ENCODE results near the gene SOX5. TPM values are rescaled to one million over a fixed set of nuclear protein-coding genes. Genes with fewer than 3 reads are reported as not detected.

The SOX5 gene
- total and polyA plus RNA-seq, 2 of the 8 experiments (the other 6 are each of a cell fraction or from before 2014, with no cell fraction given) = 2.2 to 2.6 TPM

DNA sequence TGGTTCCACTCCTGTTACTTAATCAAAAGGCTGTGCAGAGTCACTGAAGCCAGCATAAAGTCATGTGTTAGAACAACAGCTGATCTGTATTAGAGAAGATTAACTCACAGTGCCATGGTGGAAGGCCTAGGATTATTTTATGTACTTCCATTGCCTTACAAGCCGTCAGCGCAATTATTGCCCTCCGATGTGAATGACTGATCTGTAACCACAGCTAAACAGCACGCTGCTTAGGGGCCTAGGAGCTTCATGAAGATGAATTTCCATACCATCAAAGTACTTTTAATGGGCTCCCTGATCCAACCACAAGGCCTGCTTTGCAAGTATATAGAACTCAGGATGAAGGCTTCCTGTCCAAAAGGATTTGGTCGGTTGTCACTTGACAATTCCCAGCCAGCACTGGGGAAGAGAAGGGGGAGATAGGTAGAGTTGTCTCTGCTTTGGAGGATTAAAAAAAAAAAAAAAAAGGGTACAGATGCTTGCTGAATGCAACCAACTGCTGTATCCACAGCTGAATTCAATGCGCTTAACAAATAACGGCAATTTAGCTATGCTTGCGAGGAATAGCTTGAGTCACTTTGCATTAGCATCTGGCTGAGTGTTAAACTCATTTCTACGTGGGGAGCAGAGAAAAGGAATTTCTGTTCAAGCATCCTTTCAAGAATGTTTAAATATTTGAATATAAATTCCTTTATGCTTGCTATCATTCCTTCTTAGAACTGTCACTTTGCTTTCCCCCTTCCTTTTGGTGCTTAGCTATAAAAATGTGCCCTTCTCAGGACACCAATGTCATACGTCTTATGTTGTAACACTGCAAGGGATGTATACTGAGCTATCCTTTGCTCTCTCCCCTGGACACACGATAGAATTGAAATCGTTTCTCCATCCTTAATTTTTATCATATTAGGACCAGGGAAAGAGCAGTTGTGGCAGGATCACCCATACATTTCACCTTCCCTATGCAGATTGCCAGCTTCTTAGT is 387.8 kb downstream of the SOX5 start:
- Histone ChIP-seq H4K5ac (ENCODE audit: insufficient read length, low read depth, low read length) (peak overlapping the region; percentile 22), H2BK15ac (ENCODE audit: low read length) (no peak overlapping the region), H3K4me2 (ENCODE audit: insufficient read depth in 1 of 2, low read depth in 2 of 2, low read length in 2 of 2) (no peak overlapping the region; a peak in 1 of 4 replicates), H3K18ac (ENCODE audit: extremely low read depth, low read length) (no peak overlapping the region), H3K79me2 (ENCODE audit: control insufficient read depth in 1 of 2, insufficient read depth in 2 of 2, low read length in 2 of 2) (no peaks in the 10 kb centered on the region), H4K8ac (ENCODE audit: extremely low read depth, insufficient read depth, low read length) (no peak overlapping the region), H2AFZ (ENCODE audit: low read length) (peak overlapping the region; percentile 34; the same call in 1 of the 2 replicates), H2BK12ac (ENCODE audit: low read depth, low read length) (no peak overlapping the region), H3K56ac (replicated peaks; ENCODE audit: insufficient read length, low read depth, low read length) (no peak overlapping the region), H3K4me3 (ENCODE audit: extremely low read depth in 1 of 4, insufficient read depth in 2 of 4, low read depth in 3 of 4, low read length in 4 of 4) (no peak overlapping the region), H3K9ac (replicated peaks in 1 of 4; ENCODE audit: extremely low read depth in 1 of 4, low read depth in 3 of 4, low read length in 3 of 4) (no peak overlapping the region), H2BK20ac (ENCODE audit: low read length) (no peak overlapping the region), H3K23me2 (ENCODE audit: low read depth, low read length) (no peaks in the 10 kb centered on the region), H3K9me3 (ENCODE audit: insufficient read depth in 2 of 2, low read depth in 1 of 2, low read length in 1 of 2) (no peaks in the 10 kb centered on the region), H3K4me1 (replicated peaks in 1 of 4; ENCODE audit: control insufficient read depth in 3 of 4, insufficient read depth in 4 of 4, low read length in 3 of 4) (peaks cover 2 to 7% (median 4%) of the 10 kb centered on the region in 4 experiments; a peak in 5 of 7 replicates), H2BK5ac (ENCODE audit: low read depth, low read length) (no peak overlapping the region), H2BK120ac (replicated peaks; ENCODE audit: low read depth, low read length) (no peak overlapping the region), H3K27ac (ENCODE audit: low read depth, low read length) (no peak overlapping the region), H2AK5ac (ENCODE audit: low read depth, low read length) (no peak overlapping the region; the same call in 1 of the 2 replicates), H3K36me3 (ENCODE audit: control insufficient read depth in 2 of 4, insufficient read depth in 4 of 4, low read length in 3 of 4) (no peaks in the 10 kb centered on the region), H4K91ac (replicated peaks; ENCODE audit: insufficient read length, low read length) (no peak overlapping the region), H3K27me3 (replicated peaks in 1 of 4; ENCODE audit: control insufficient read depth in 3 of 4, extremely low read depth in 1 of 4, insufficient read depth in 3 of 4, low read length in 3 of 4) (no peaks in the 10 kb centered on the region), H3K23ac (ENCODE audit: insufficient read length) (no peak overlapping the region), H3K14ac (ENCODE audit: insufficient read length) (no peak overlapping the region), H3K4ac (replicated peaks; ENCODE audit: insufficient read length, low read depth, low read length) (no peak overlapping the region), H4K20me1 (replicated peaks in 1 of 2; ENCODE audit: control insufficient read depth in 1 of 2, insufficient read depth in 2 of 2, low read length in 2 of 2) (no peaks in the 10 kb centered on the region), H3K79me1 (ENCODE audit: low read depth, low read length) (no peaks in the 10 kb centered on the region)
- WGBS, 2 experiments (ENCODE audit: extremely low coverage in 1 of 2, insufficient coverage in 1 of 2, insufficient read length in 1 of 2, insufficient replicate concordance in 2 of 2, low coverage in 1 of 2, low lambda C conversion rate in 2 of 2, missing lambda C conversion rate in 1 of 2) = 74% methylated on average over 12 of the region's 12 CpGs; no CpG with 5 or more reads in 1 of the 2 experiments
- ChIA-PET POLR2A (ENCODE audit: partially characterized antibody) (interaction anchor here (0.5 to 0.6 kb wide), 2 partner anchors 8 to 449 kb away, joined by 3 read pairs; no protein-coding TSS in a partner anchor), CTCF (ENCODE audit: partially characterized antibody) (interaction anchor here (0.6 to 2.2 kb wide), 7 partner anchors 9 to 456 kb away, joined by 3 to 8 read pairs (median 3); no protein-coding TSS in a partner anchor)
- DNase-seq (ENCODE audit: low read depth in 1 of 2, low spot score in 2 of 2) (no peak), FAIRE-seq (no peak)
- TF ChIP-seq EP300 (IDR thresholded peaks at IDR 0.05; ENCODE audit: borderline replicate concordance in 1 of 2, low read depth in 2 of 2, low read length in 2 of 2) = no peak
- TF ChIP-seq YY1 (IDR thresholded peaks at IDR 0.05; ENCODE audit: low read depth, low read length) = no peak
- no peak for TF ChIP-seq TAF7 (optimal IDR thresholded peaks at IDR 0.05; ENCODE audit: borderline replicate concordance, low read depth, low read length)
- TF ChIP-seq BCL11A (IDR thresholded peaks at IDR 0.05; ENCODE audit: low read depth in 2 of 2, low read length in 2 of 2) = no peak
- no peak for TF ChIP-seq HDAC6 (IDR thresholded peaks at IDR 0.05; ENCODE audit: low read depth, low read length)
- TF ChIP-seq, protein P1, sequence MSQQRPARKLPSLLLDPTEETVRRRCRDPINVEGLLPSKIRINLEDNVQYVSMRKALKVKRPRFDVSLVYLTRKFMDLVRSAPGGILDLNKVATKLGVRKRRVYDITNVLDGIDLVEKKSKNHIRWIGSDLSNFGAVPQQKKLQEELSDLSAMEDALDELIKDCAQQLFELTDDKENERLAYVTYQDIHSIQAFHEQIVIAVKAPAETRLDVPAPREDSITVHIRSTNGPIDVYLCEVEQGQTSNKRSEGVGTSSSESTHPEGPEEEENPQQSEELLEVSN (IDR thresholded peaks at IDR 0.05) = no peak
- TF ChIP-seq FOSL1 (IDR thresholded peaks at IDR 0.05; ENCODE audit: insufficient read depth, low read depth, low read length) = no peak
- TF ChIP-seq HDAC2 (IDR thresholded peaks at IDR 0.05; ENCODE audit: borderline replicate concordance in 1 of 2, low read depth in 2 of 2, low read length in 2 of 2) = no peak
- no peak for TF ChIP-seq TBP (IDR thresholded peaks at IDR 0.05; ENCODE audit: low read depth, low read length)
